M059J (cell line): ENCODE data around the gene TTC28. TPM values are rescaled to one million over a fixed set of nuclear protein-coding genes. Genes with fewer than 3 reads are reported as not detected.
"Not testable (repeated sequence)": the region's sequence is repeated elsewhere in the genome, so short reads cannot be mapped to it uniquely, and the experiment has no call there.

ENCODE experiments used
- DNase-seq: peaks from one replicate; pipeline ENCODE4 v3.0.0-alpha.2; 2012; ENCODE audit warnings: low read depth
- total RNA-seq: library from RNA; depleted of rRNA; stranded (reverse); fragments of >200 nt; shearing (Covaris generic); gene quantifications from 2 replicates; pipeline ENCODE4 v1.2.3, GENCODE V29; 2014

The TTC28 gene
- total RNA-seq, 1 experiment from 2014 or later: 13.9 TPM

- no peak for DNase-seq
These were observed 491.3 kb downstream of the TTC28 start for GRCh38 chr22:28188178-28188879.

GRCh38 chr22:28187612-28188011 is 492.0 kb downstream of the TTC28 start:
- DNase-seq: no peak

- DNase-seq: no peak
These were observed 493.0 kb downstream of the TTC28 start for GRCh38 chr22:28186641-28187040.

- DNase-seq: no peak
These were observed 494.5 kb downstream of the TTC28 start for GRCh38 chr22:28185130-28185529.

GRCh38 chr22:28183078-28183860 is 496.4 kb downstream of the TTC28 start:
- no peak for DNase-seq

- DNase-seq: peak; percentile 54
These were observed 498.6 kb downstream of the TTC28 start for GRCh38 chr22:28180804-28181731.

GRCh38 chr22:28179392-28179791 is 500.2 kb downstream of the TTC28 start:
- DNase-seq: no peak

GRCh38 chr22:28175730-28176492 is 503.7 kb downstream of the TTC28 start:
- no peak for DNase-seq

- DNase-seq: no peak
These were observed 505.1 kb downstream of the TTC28 start for GRCh38 chr22:28174509-28174908.

- peak; percentile 83 for DNase-seq
These were observed 506.6 kb downstream of the TTC28 start for GRCh38 chr22:28172892-28173670.

GRCh38 chr22:28171712-28172111 is 507.9 kb downstream of the TTC28 start:
- no peak for DNase-seq

- no peak for DNase-seq
These were observed 508.5 kb downstream of the TTC28 start for GRCh38 chr22:28171115-28171514.

GRCh38 chr22:28169314-28169713 is 510.3 kb downstream of the TTC28 start:
- not testable (repeated sequence) for DNase-seq

GRCh38 chr22:28155808-28156207 is 523.8 kb downstream of the TTC28 start:
- no peak for DNase-seq

GRCh38 chr22:28154861-28155260 is 524.8 kb downstream of the TTC28 start:
- DNase-seq: no peak

- no peak for DNase-seq
These were observed 528.4 kb downstream of the TTC28 start for GRCh38 chr22:28151151-28151816.

GRCh38 chr22:28148816-28149465 is 530.7 kb downstream of the TTC28 start:
- peak; percentile 12 for DNase-seq

GRCh38 chr22:28147401-28147800 is 532.2 kb downstream of the TTC28 start:
- DNase-seq: no peak
